Endometrium (tissue), 2 donors: ENCODE data around the gene TMED7.

Source experiments
- FAIRE-seq: peaks from 2 replicates; lab custom pipeline; 2012; peaks lifted over from hg19 to GRCh38; lab: Jason Lieb, UNC
- donor health status: control.
- donor health status: control.

The TMED7 gene

GRCh38 chr5:115626445-115626823, 598 bp upstream of the TMED7 start:
- no peak for FAIRE-seq

- FAIRE-seq, result no peak
Measured at GRCh38 chr5:115624994-115625393, 842 bp downstream of the TMED7 start.

DNA sequence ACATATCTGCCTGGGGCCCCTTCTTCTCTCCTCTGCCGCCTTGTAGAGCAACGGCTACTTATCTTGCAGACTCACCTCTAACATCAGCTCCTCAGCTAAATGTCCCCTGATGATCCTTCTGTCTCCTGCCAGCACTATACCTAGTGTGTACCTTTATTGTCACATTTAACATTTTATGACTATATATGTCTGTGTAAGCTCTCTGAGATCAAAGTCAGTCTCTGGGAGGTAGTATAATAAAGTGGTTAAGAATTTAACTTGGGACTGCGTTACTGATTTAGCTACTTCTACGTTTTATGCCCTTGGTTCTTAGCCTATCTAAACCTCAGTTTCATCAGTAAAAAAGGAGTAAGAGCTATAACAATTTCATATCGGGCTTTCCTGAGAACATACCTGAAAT, 2.2 kb downstream of the TMED7 start:
- FAIRE-seq, result no peak

- FAIRE-seq, result no peak
Measured at GRCh38 chr5:115621365-115621900, 4.4 kb downstream of the TMED7 start.

DNA sequence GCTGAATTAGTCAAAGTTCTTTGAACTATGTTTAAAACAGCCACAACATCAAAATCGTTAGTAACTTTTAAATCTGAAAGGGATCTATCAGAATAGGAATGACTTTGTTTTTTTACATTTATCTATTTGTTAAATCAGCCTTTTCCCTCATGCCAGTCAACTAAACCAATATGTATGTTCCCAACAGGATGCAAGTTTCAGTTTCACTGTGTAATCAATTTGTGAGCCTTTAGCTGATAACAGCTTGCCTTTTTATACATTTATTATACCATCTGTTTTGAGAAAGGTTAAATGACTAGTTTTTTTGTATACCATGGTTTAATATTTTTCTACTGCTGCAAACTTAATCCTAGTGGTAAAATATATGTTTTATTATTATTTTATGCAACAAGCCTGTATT, 8.9 kb downstream of the TMED7 start:
- no peak for FAIRE-seq

- no peak for FAIRE-seq
Measured at GRCh38 chr5:115616472-115616871, 9.4 kb downstream of the TMED7 start.

DNA sequence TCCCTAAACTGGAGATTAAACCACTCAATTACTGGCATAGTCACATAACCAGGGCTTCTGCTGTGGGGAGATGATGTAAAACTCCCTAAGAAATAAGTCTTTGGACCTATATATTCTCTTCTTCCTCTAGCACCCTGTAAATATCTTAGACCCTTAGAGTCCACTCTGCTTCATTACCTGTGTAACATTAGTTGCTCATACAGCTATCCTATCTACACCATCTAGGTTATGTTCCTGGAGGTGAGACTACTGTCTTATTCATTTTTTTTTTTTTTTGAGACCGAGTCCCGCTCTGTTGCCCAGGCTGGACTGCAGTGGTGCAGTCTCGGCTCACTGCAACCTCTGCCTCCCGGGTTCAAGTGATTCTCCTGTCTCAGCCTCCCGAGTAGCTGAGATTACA, 14.0 kb downstream of the TMED7 start:
- no peak for FAIRE-seq

- FAIRE-seq, result no peak
Measured at GRCh38 chr5:115607935-115608334, 17.9 kb downstream of the TMED7 start.

- FAIRE-seq, result no peak
Measured at GRCh38 chr5:115605436-115605835, 20.4 kb downstream of the TMED7 start.

GRCh38 chr5:115602591-115603125, 23.2 kb downstream of the TMED7 start:
- FAIRE-seq, result no peak

- FAIRE-seq, result no peak
Measured at GRCh38 chr5:115601701-115602590, 23.9 kb downstream of the TMED7 start, which contains the start of gene TICAM2. TSS of gene TICAM2 (minus strand) at chr5:115602479. CDS start at chr5:115581256, 21,223 bp downstream.

DNA sequence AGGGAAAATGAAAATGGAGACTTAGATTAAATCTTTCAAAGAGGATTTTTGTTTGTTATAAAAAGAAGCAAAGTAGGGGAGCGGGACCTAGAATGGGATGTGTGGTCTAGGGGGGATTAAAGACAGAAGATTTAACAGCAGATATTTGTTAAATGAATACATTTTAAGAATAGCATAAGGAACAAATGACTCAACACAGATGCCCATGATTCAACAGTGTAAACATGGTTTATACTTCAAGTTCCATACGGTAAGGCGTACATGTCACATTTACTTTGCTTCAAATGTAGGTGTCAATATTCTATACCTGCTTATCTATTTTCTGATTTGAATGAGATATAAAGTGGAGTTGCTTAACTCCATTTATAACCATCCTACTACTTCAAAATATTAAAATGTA, 25.1 kb downstream of the TMED7 start:
- no peak for FAIRE-seq

GRCh38 chr5:115599924-115600323, 25.9 kb downstream of the TMED7 start:
- no peak for FAIRE-seq

GRCh38 chr5:115599502-115599901, 26.3 kb downstream of the TMED7 start:
- FAIRE-seq, result no peak

DNA sequence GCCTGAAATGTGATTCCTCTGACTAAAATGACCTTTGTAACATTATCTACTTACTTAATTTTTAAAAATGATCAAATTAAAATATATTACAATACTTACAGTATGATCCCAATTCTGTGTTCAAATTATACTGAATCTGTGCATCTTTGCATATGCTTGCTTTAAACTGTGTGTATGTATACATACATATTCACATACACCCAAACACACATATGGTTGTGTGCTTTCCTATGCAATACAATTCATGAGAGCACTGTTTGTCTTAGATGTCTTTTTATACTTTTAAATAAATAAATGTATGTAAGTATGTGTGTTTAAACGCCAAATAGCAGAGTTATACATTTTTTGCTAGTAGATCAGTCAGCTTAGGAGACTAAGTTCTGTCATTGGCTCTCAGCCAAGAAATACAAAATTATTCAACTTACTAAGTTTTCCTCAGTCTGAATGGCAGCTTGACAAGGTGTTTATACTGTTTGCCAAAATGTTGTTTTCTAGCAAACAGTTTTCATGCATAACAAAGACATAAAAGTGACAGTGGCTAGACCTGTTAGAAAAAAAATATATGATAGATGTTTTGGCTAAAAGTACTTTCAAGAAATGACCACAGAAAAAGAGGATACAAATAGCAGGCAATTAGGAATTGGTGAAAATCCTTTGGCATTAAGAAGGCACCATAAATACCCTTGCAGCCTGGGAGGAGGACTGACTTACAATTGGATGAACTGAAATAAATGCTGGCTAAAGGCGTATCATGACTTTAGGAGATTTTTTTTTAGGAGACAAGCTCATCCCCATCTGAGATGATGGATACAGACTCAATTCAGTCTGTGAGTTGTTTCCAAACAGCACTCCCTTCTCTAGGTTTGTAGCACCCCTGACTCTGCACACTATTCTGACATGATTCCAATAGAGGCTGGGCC, 31.4 kb downstream of the TMED7 start:
- no peak for FAIRE-seq

DNA sequence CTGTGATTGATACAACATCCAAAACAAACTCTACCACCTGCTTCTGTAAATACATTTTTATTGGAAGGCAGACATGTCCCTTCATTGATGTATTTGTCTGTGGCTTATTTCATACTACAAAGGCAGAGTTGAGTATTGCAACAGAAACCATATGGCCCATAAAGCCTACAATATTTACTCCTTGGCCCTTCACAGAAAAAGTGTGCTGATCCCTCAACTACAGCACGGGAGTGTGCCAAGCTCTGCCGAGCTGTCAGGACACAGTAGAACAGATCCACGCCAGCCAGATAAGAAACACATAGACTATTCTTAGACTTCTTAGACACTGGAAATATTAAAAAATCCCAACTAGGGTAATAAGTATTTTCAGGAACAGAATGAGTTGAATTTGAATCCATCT, 36.8 kb downstream of the TMED7 start:
- no peak for FAIRE-seq

DNA sequence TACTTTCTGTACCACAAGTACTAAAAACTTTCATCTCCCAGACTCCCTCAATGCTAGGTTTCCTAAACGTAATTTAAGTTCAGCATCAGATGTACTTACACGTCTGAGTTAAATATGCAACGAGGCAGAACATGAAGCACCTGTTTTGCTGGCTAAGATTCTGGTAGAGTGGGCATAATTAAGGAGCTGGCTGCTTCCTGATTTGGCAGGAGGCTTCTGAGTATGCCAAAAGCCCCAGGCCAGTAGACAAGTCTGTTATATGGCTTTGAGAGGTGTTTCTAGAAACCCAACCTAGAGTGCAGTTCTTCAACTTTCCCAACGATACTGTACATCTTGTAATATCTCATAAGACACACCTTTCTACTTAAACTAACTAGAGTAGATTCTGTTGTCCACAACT, 37.2 kb downstream of the TMED7 start:
- FAIRE-seq, result no peak

DNA sequence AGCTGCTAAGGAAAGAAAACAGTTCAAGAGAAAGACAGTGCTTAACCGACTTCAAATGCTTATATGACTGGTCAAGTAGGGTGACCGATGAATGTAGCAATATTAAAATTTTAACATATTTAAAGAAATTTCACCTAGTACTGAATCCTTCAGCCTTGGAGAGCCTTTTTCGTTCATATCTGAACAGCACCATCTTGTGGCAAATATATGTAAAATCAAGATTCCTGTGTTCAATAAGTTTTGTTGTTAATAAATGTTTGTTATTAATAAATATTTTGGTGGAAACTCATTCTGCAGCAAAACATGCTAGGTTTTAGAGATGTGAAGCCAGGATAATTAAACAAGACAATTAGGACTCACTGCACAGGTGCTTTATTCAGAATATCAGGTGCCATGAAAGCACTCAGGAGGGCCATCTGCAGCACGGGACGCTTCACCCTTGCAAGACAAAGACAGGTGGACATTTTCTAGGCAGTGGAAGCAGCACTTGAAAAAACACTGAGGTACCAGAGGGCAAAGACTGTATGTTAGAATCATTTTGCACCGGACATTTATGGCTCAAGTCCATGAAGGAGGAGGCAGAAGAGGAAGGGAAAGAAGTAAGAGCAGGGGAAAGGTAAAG, 39.2 kb downstream of the TMED7 start:
- FAIRE-seq, result peak; percentile 63

GRCh38 chr5:115585265-115585664, 40.6 kb downstream of the TMED7 start:
- FAIRE-seq, result no peak

GRCh38 chr5:115584501-115584900, 41.3 kb downstream of the TMED7 start:
- no peak for FAIRE-seq

GRCh38 chr5:115583474-115583873, 42.4 kb downstream of the TMED7 start:
- no peak for FAIRE-seq

- no peak for FAIRE-seq
Measured at GRCh38 chr5:115580941-115581340, 44.9 kb downstream of the TMED7 start.
